ENCODE data around the gene CPSF4L.

CPSF4L gene

DNA sequence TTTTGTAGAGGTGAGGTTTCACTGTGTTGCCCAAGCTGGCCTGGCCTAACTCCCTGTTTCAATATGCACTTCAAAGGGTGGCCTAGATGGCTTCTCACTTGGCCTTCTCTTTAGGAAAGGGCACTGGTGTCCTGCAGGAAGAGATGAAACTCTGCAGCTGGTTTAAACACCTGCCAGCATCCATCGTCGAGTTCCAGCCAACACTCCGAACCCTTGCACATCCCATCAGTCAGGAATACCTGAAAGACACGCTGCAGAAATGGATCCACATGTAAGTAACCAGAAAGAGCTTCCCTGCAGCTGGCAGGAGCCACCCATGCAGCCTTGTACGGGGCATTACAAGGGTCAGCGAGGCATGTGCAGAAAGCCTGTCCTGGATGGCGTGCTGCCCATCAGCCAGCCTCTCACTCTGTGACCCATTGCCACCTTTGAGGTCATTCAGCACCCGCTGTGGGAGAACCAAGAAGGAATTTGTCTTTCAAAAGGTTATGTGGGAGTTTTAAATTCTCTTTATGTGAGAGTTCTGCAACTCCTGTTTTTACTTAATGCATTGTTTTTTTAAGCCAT is 61.8 kb downstream of the CPSF4L start:
- no peak for DNase-seq

DNA sequence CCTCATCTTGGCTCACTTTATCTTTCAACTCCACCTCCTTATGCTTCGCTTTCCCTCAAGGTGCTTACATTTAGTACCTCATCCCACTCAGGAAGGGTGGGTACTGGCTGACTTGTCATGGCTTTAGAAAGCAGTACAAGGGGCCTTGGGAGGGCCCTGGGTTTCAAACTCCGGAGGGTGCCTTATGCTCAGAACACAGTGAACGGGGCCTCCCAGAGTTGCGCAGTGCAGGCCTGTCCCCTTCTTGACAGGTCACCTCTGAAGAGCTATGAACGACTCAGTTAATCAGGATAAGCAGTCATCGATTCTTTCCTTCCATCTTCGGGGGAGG is 62.8 kb downstream of the CPSF4L start:
- DNase-seq = no peak
